Lower lobe of right lung (tissue), 2 donors: ENCODE measurements around the gene P2RY14. TPM values are rescaled to one million over a fixed set of nuclear protein-coding genes. Genes with fewer than 3 reads are reported as not detected.

Experiments used
- ATAC-seq, 2 donors: fragments of 200-7000 bp; cut with Tn5 transposase; one replicate each; pipeline ENCODE4 v1.9.1; 2020 to 2022; ENCODE audit warnings: mild to moderate bottlenecking in 2 of 2, moderate library complexity in 2 of 2
- DNase-seq: peaks from one replicate; pipeline ENCODE4 v3.0.0-alpha.2; 2020
- H3K27ac ChIP-seq: fragments of 200-600 bp; one replicate; pipeline ENCODE4 v1.8.0; 2022
- H3K27me3 ChIP-seq: fragments of 200-600 bp; one replicate; pipeline ENCODE4 v1.8.0; 2022; ENCODE audit warnings: low read depth
- H3K36me3 ChIP-seq: fragments of 200-600 bp; one replicate; pipeline ENCODE4 v1.8.0; 2022; ENCODE audit warnings: mild to moderate bottlenecking
- H3K4me1 ChIP-seq: fragments of 200-600 bp; one replicate; pipeline ENCODE4 v1.8.0; 2022
- H3K4me3 ChIP-seq: fragments of 200-600 bp; one replicate; pipeline ENCODE4 v1.8.0; 2022; ENCODE audit warnings: mild to moderate bottlenecking
- H3K9me3 ChIP-seq: fragments of 200-600 bp; one replicate; pipeline ENCODE4 v1.8.0; 2022
- intact Hi-C: fragments of 100-400 bp; cut with DNase I; formaldehyde crosslinking; loops from one replicate; pipeline ENCODE4 v1.11.0; 2022
- total RNA-seq: library from RNA; stranded (reverse); fragmentation: NEBNext Ultra II Directional; extraction: Animal tissue kit (Norgen Biotek cat#: 25700); gene quantifications from one replicate; pipeline ENCODE4 v1.2.1, GENCODE V29; 2021
- TF ChIP-seq, protein P1 (sequence below): fragments of 200-600 bp; IDR thresholded peaks from one replicate; pipeline ENCODE4 v1.8.0; 2022; ENCODE audit warnings: antibody characterized with exemption, mild to moderate bottlenecking
- donor health status: DM: no; HTN: yes; CAD: no; lungs with severe emphysema.

Gene P2RY14
- total RNA-seq, 1 donor from 2014 or later: 5.7 TPM

DNA sequence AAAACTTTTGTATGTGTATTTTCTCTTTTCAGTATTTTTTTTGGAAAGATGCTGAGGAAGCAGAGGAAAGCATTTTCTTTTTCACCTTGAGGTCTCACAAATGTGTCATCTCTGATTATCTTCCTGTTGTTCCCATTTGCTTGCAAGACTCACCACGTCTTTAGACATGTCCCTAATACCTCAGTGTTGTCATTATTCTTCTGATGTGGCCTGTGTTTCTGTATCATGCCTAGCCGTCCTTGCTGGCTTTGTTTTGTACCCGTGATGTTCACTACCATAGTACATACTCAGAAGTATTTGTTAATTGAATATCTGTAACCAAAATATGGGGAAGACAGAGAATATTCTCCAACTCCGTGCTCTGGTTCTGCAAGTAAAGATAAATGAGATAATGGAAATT, 5.0 kb upstream of the P2RY14 start:
- Histone ChIP-seq H3K27me3 (no peaks in the 10 kb centered on the region), H3K4me3 (no peak overlapping the region), H3K9me3 (no peaks in the 10 kb centered on the region), H3K36me3 (no peaks in the 10 kb centered on the region), H3K4me1 (peaks cover 11% of the 10 kb centered on the region), H3K27ac (no peak overlapping the region)
- no peak for DNase-seq
- no peak for ATAC-seq
- TF ChIP-seq, protein P1, sequence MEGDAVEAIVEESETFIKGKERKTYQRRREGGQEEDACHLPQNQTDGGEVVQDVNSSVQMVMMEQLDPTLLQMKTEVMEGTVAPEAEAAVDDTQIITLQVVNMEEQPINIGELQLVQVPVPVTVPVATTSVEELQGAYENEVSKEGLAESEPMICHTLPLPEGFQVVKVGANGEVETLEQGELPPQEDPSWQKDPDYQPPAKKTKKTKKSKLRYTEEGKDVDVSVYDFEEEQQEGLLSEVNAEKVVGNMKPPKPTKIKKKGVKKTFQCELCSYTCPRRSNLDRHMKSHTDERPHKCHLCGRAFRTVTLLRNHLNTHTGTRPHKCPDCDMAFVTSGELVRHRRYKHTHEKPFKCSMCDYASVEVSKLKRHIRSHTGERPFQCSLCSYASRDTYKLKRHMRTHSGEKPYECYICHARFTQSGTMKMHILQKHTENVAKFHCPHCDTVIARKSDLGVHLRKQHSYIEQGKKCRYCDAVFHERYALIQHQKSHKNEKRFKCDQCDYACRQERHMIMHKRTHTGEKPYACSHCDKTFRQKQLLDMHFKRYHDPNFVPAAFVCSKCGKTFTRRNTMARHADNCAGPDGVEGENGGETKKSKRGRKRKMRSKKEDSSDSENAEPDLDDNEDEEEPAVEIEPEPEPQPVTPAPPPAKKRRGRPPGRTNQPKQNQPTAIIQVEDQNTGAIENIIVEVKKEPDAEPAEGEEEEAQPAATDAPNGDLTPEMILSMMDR: no peak
- intact Hi-C loops: no loop called here

DNA sequence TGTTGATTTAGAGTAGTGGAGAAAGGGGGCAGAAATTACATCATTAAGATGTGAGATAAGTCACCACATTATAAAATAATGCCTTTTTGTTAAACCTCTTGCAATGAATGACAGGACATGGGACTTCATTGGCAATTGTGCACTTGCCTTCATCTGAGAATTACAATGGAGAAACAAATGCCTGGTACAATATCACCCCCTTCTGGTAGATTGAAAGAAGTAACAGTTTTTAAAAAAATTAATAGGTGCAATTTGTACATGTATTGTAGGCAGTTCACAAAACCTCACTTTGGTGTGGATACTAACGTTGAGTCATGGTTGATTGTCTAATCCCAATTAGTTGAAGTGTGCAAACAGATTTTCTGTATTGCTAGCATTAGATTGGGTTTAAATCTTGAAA, 4.6 kb upstream of the P2RY14 start:
- no peaks in the 10 kb centered on the region for H3K36me3 ChIP-seq
- H3K9me3 ChIP-seq: no peaks in the 10 kb centered on the region
- H3K27ac ChIP-seq: no peak overlapping the region
- DNase-seq (no peak), ATAC-seq (peak; percentile 71 to 75)
- no peaks in the 10 kb centered on the region for H3K27me3 ChIP-seq
- TF ChIP-seq, protein P1: peak; percentile 68
- H3K4me1 ChIP-seq: peaks cover 11% of the 10 kb centered on the region
- intact Hi-C loops: no loop called here
- no peak overlapping the region for H3K4me3 ChIP-seq

DNA sequence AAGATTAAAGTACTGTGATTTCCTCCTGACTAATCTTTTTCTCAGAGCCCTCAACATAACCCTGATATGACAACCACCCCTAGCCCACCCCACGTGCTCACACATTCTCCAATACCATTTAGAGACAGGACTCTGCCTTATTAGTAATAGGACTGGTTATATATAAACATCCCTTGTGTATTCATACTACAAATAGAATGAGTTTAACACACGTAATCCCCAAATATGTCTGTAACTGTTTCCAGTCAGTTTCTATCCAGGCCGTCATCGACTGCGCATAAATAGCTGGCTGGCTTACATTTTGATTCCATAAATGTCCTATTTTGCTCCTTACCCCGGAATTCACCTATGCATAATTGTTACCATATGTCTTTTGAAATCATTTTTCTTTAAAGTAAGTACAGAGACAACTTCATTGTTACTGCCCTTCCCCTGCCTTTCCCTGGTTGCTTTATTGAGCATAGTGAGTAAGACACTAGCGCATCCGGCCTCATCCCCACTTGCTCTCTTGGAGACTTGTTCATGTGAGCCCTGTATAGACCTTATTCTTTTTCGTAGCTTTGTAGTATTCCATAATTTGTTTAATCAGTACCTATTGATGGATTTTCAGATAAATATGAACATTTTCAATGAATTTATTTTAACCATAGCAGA, 3.5 kb upstream of the P2RY14 start:
- ATAC-seq: no peak
- DNase-seq: no peak
- no peaks in the 10 kb centered on the region for H3K9me3 ChIP-seq
- no peak overlapping the region for H3K27ac ChIP-seq
- H3K27me3 ChIP-seq: no peaks in the 10 kb centered on the region
- TF ChIP-seq, protein P1: no peak
- H3K4me3 ChIP-seq: no peak overlapping the region
- no peaks in the 10 kb centered on the region for H3K36me3 ChIP-seq
- intact Hi-C loops: no loop called here
- H3K4me1 ChIP-seq: peaks cover 11% of the 10 kb centered on the region

DNA sequence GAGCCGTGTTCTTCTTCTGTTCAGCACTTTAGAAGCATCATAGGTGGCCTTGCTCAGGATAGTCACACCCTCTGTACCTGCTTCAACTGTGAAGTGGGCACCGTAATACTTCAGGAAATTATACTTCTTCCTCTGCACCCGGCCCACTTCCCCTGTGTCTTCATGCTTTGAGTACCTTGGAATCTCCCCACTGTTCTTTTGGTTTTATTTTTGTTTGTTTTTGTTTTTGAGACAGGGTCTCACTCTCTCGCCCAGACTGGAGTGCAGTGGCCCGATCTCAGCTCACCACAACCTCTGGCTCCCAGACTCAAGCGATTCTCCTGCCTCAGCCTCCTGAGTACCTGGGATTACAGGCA, 1.7 kb downstream of the P2RY14 start:
- no peaks in the 10 kb centered on the region for H3K4me1 ChIP-seq
- TF ChIP-seq, protein P1: no peak
- no peak for DNase-seq
- H3K27me3 ChIP-seq: no peaks in the 10 kb centered on the region
- no peak overlapping the region for H3K4me3 ChIP-seq
- no peak overlapping the region for H3K27ac ChIP-seq
- H3K9me3 ChIP-seq: no peaks in the 10 kb centered on the region
- intact Hi-C loops: loop anchor here (5.0 kb wide), 1 partner anchor 49 kb away; no protein-coding TSS in a partner anchor
- H3K36me3 ChIP-seq: no peaks in the 10 kb centered on the region
- ATAC-seq: no peak

DNA sequence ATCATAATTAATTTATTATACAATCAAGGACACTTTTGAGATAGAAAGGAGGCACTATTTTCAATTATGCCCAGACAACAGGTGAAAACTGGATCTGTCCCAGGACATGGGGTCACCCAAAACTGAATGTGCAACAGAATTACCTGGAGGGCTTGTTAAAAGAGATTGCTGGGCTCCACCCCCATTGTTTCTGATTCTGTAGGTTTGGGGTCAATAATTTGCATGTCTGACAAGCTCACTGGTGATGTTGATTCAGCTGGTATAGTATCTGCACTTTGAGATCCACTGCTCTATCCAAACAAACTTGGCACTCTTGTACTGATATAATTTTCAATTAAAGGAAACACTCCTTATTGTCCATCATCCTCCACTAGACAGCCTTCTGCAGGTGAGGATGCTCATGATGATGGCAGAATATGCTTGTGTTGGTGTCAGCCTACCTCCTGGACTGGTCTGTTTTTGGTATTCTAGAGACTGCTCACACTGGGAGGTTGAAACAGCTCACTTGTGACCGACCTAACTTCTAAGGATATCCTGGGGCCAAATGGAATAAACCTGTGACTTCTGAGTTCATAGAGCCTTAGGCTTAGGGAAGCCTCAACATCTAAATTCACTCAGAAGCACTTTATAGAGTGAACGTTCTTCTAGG, 2.2 kb downstream of the P2RY14 start:
- no peak for DNase-seq
- Histone ChIP-seq H3K27ac (no peak overlapping the region), H3K4me1 (no peaks in the 10 kb centered on the region), H3K4me3 (no peak overlapping the region), H3K9me3 (no peaks in the 10 kb centered on the region), H3K27me3 (no peaks in the 10 kb centered on the region), H3K36me3 (no peaks in the 10 kb centered on the region)
- ATAC-seq: no peak
- intact Hi-C loops: loop anchor here (5.0 kb wide), 1 partner anchor 49 kb away; no protein-coding TSS in a partner anchor
- TF ChIP-seq, protein P1: no peak
